ENCODE results near the gene CFAP46. TPM values are rescaled to one million over a fixed set of nuclear protein-coding genes. Genes with fewer than 3 reads are reported as not detected.

CFAP46 gene
- total and polyA plus RNA-seq, 10 of the 15 experiments (the other 5 are each of a cell fraction or from before 2014, with no cell fraction given), result 0.01 to 0.18 (median 0.03) TPM; not detected in 7

- WGBS (ENCODE audit: insufficient coverage, insufficient replicate concordance, low lambda C conversion rate, missing lambda C conversion rate), result 35% methylated on average over 8 of the region's 11 CpGs
- intact Hi-C loops (cut with micrococcal nuclease; ENCODE audit: unreplicated experiment) (no loop called here), in situ Hi-C loops (cut with MboI) (no loop called here)
- H3K4me1 ChIP-seq (ENCODE audit: control insufficient read depth, insufficient read depth, low read length), result peaks cover 3% of the 10 kb centered on the region; the same call in 1 of the 2 replicates
- no peak overlapping the region for H3K4me2 ChIP-seq (ENCODE audit: control insufficient read depth, insufficient read depth)
- ChIA-PET RAD21 (ENCODE audit: unreplicated experiment) (no interaction called here), CTCF (no interaction called here), SMC1A (ENCODE audit: uncharacterized antibody, unreplicated experiment) (no interaction called here), POLR2A (no interaction called here)
- DNase-seq (ENCODE audit: low read depth, low spot score) (no peak), ATAC-seq (no peak), FAIRE-seq (no peak)
- H3K9me3 ChIP-seq (replicated peaks; ENCODE audit: control insufficient read depth, insufficient read depth, low read length), result no peaks in the 10 kb centered on the region; the same call in 2 of the 3 replicates
- no peak overlapping the region for H3K4me3 ChIP-seq
- no peaks in the 10 kb centered on the region for H4K20me1 ChIP-seq (ENCODE audit: control insufficient read depth, insufficient read depth)
- no peaks in the 10 kb centered on the region for H3K36me3 ChIP-seq (ENCODE audit: control insufficient read depth in 2 of 2, insufficient read depth in 2 of 2, low read length in 1 of 2)
- TF ChIP-seq USF1 (IDR thresholded peaks at IDR 0.05; ENCODE audit: borderline replicate concordance, extremely low read length, insufficient read depth, low read depth, low read length) (no peak), ZBTB40 (IDR thresholded peaks at IDR 0.05; ENCODE audit: borderline replicate concordance) (no peak), STAT1 (conservative IDR thresholded peaks at IDR 0.05) (no peak), NFYA (IDR thresholded peaks at IDR 0.05; ENCODE audit: borderline replicate concordance, low read depth, low read length) (no peak)
- H3K79me2 ChIP-seq (ENCODE audit: control insufficient read depth, insufficient read depth, low read length), result no peaks in the 10 kb centered on the region
- no TSS peak for BruUV-seq (replicated peaks)
- no peak overlapping the region for H3K27ac ChIP-seq (ENCODE audit: control insufficient read depth, insufficient read depth)
- no peak overlapping the region for H2AFZ ChIP-seq (ENCODE audit: control insufficient read depth, low read depth, low read length)
- H3K9ac ChIP-seq (ENCODE audit: control insufficient read depth, insufficient read depth, low read length), result no peak overlapping the region
- H3K27me3 ChIP-seq (replicated peaks in 1 of 2; ENCODE audit: control insufficient read depth in 2 of 2, insufficient read depth in 2 of 2, low read length in 1 of 2), result no peaks in the 10 kb centered on the region
These were observed 14.5 kb downstream of the CFAP46 start for GRCh38 chr10:132927824-132928223.
